ENCODE results near the gene DLL3. TPM values are rescaled to one million over a fixed set of nuclear protein-coding genes. Genes with fewer than 3 reads are reported as not detected.

DLL3 gene
- total and polyA plus RNA-seq, 2 donors (not counting 1 experiment from before 2014, with no cell fraction given): 0.46 to 1.1 TPM

DNA sequence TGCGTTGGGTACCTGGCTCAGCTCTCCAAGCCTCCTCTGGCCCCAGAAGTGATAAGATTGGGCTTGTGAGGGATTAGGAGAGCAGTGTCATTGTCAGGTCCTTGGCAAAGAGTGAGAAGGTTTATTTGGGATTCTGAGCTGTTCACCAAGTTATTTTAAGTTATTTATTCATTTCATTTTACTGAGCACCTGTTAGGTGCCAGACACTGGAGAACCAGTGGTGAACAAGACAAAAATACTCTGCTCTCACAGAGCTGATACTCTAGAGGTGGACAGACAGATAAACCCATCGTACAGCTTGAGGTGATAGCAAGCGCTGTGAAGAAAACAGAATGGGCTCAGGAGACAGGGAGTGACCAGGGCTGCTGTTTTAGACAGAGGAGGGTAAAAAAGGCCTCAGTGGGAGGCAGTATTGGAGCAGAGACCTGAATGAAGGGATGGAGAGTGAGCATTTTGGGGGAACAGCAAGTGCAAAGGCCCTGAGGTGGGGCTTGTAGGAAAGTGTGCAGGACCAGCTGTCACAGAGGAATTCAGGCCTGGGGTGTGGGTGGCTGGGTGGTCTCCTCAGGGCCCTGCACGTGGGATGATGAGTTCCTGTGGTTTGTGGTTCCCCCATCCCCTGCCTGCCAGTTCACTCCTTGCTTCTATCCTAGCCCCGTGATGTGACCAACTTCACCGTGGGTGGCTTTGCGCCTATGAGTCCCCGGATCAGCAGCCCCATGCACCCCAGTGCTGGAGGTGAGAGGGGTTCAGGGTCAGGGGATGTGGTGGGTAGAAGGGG, 26.8 kb upstream of the DLL3 start:
- H3K27ac ChIP-seq (ENCODE audit: low read length in 2 of 2): no peak overlapping the region
- H3K4me2 ChIP-seq (replicated peaks; ENCODE audit: low read depth, low read length, poor library complexity, severe bottlenecking): no peak overlapping the region
- peaks cover 1% of the 10 kb centered on the region for H3K4me1 Mint-ChIP-seq
- ATAC-seq (ENCODE audit: low read depth) (no peak), DNase-seq (no peak)
- no peak overlapping the region for H3K4me3 ChIP-seq (ENCODE audit: control extremely low read depth in 1 of 5, extremely low read depth in 1 of 5, insufficient read depth in 1 of 5, low read depth in 2 of 5, low read length in 4 of 5)
- H3K36me3 ChIP-seq (replicated peaks in 1 of 2; ENCODE audit: control extremely low read depth in 1 of 2, control insufficient read depth in 1 of 2, extremely low read depth in 1 of 2, insufficient read depth in 2 of 2, low read length in 1 of 2): peaks cover 12 to 86% of the 10 kb centered on the region in 2 experiments
- no peaks in the 10 kb centered on the region for H3K9me3 ChIP-seq (ENCODE audit: control extremely low read depth in 1 of 3, control insufficient read depth in 2 of 3, insufficient read depth in 1 of 3, low read length in 2 of 3)
- no peak overlapping the region for H3K4me3 Mint-ChIP-seq
- ChIA-PET POLR2A (no interaction called here), CTCF (interaction anchor here (0.7 to 1.3 kb wide), 4 partner anchors 11 to 349 kb away, joined by 3 read pairs; partner anchors contain the start of genes MED29 and PAF1)
- H2AFZ ChIP-seq (ENCODE audit: insufficient read depth, low read depth, low read length, poor library complexity, severe bottlenecking): no peak overlapping the region
- 75% methylated on average over 4 of the region's 8 CpGs for WGBS (ENCODE audit: insufficient coverage)
- H4K20me1 ChIP-seq (ENCODE audit: control insufficient read depth, insufficient read depth, low read length, poor library complexity, severe bottlenecking): peaks cover 45% of the 10 kb centered on the region
- H3K27ac Mint-ChIP-seq: no peak overlapping the region
- no peak for TF ChIP-seq EZH2 (IDR thresholded peaks at IDR 0.05; ENCODE audit: borderline replicate concordance, insufficient read depth, low read depth, low read length, poor library complexity, severe bottlenecking)
- TF ChIP-seq CTCF (IDR thresholded peaks at IDR 0.05): no peak
- H3K27me3 ChIP-seq (replicated peaks in 1 of 4; ENCODE audit: control extremely low read depth in 1 of 4, control insufficient read depth in 3 of 4, insufficient read depth in 4 of 4, low read length in 3 of 4): no peaks in the 10 kb centered on the region
- no peak overlapping the region for H3K9ac ChIP-seq (ENCODE audit: low read length)
- no peaks in the 10 kb centered on the region for H3K27me3 Mint-ChIP-seq
- H3K4me1 ChIP-seq (ENCODE audit: control insufficient read depth in 2 of 2, insufficient read depth in 2 of 2, low read length in 2 of 2): no peaks in the 10 kb centered on the region
- peaks cover 6% of the 10 kb centered on the region for H3K79me2 ChIP-seq (ENCODE audit: control insufficient read depth, insufficient read depth, low read length)
- intact Hi-C loops (cut with micrococcal nuclease): no loop called here
- no peaks in the 10 kb centered on the region for H3K9me3 Mint-ChIP-seq (ENCODE audit: insufficient read depth)

GRCh38 chr19:39472746-39473442, 25.9 kb upstream of the DLL3 start:
- Histone ChIP-seq H4K20me1 (ENCODE audit: control insufficient read depth, insufficient read depth, low read length, poor library complexity, severe bottlenecking) (peaks cover 41% of the 10 kb centered on the region), H3K27me3 (replicated peaks in 1 of 4; ENCODE audit: control extremely low read depth in 1 of 4, control insufficient read depth in 3 of 4, insufficient read depth in 4 of 4, low read length in 3 of 4) (no peaks in the 10 kb centered on the region), H3K4me1 (ENCODE audit: control insufficient read depth in 2 of 2, insufficient read depth in 2 of 2, low read length in 2 of 2) (no peaks in the 10 kb centered on the region), H3K79me2 (ENCODE audit: control insufficient read depth, insufficient read depth, low read length) (peaks cover 6% of the 10 kb centered on the region), H3K4me2 (replicated peaks; ENCODE audit: low read depth, low read length, poor library complexity, severe bottlenecking) (no peak overlapping the region), H3K27ac (ENCODE audit: low read length in 2 of 2) (no peak overlapping the region), H3K9ac (ENCODE audit: low read length) (no peak overlapping the region), H3K9me3 (ENCODE audit: control extremely low read depth in 1 of 3, control insufficient read depth in 2 of 3, insufficient read depth in 1 of 3, low read length in 2 of 3) (no peaks in the 10 kb centered on the region), H3K4me3 (ENCODE audit: control extremely low read depth in 1 of 5, extremely low read depth in 1 of 5, insufficient read depth in 1 of 5, low read depth in 2 of 5, low read length in 4 of 5) (no peak overlapping the region), H2AFZ (ENCODE audit: insufficient read depth, low read depth, low read length, poor library complexity, severe bottlenecking) (no peak overlapping the region), H3K36me3 (replicated peaks in 1 of 2; ENCODE audit: control extremely low read depth in 1 of 2, control insufficient read depth in 1 of 2, extremely low read depth in 1 of 2, insufficient read depth in 2 of 2, low read length in 1 of 2) (peaks cover 9 to 77% of the 10 kb centered on the region in 2 experiments)
- ChIA-PET POLR2A (no interaction called here), CTCF (interaction anchor here (1.5 to 2.6 kb wide), 4 partner anchors 32 to 76 kb away, joined by 3 to 13 read pairs (median 6); no protein-coding TSS in a partner anchor)
- no peak overlapping the region for H3K27ac Mint-ChIP-seq
- H3K4me1 Mint-ChIP-seq: peaks cover 1% of the 10 kb centered on the region
- 88% methylated on average over 27 of the region's 32 CpGs for WGBS (ENCODE audit: insufficient coverage)
- H3K9me3 Mint-ChIP-seq (ENCODE audit: insufficient read depth): no peaks in the 10 kb centered on the region
- H3K27me3 Mint-ChIP-seq: no peaks in the 10 kb centered on the region
- TF ChIP-seq EZH2 (IDR thresholded peaks at IDR 0.05; ENCODE audit: borderline replicate concordance, insufficient read depth, low read depth, low read length, poor library complexity, severe bottlenecking) (no peak), CTCF (IDR thresholded peaks at IDR 0.05) (no peak)
- no peak for DNase-seq
- H3K4me3 Mint-ChIP-seq: no peak overlapping the region
- ATAC-seq (ENCODE audit: low read depth): no peak
- intact Hi-C loops (cut with micrococcal nuclease): no loop called here

Data from B cell (primary cell).